ENCODE results near the gene COQ4. TPM values are rescaled to one million over a fixed set of nuclear protein-coding genes. Genes with fewer than 3 reads are reported as not detected.

Gene COQ4
- total RNA-seq, 3 donors from 2014 or later: 43.2 to 63.9 (median 59.1) TPM

DNA sequence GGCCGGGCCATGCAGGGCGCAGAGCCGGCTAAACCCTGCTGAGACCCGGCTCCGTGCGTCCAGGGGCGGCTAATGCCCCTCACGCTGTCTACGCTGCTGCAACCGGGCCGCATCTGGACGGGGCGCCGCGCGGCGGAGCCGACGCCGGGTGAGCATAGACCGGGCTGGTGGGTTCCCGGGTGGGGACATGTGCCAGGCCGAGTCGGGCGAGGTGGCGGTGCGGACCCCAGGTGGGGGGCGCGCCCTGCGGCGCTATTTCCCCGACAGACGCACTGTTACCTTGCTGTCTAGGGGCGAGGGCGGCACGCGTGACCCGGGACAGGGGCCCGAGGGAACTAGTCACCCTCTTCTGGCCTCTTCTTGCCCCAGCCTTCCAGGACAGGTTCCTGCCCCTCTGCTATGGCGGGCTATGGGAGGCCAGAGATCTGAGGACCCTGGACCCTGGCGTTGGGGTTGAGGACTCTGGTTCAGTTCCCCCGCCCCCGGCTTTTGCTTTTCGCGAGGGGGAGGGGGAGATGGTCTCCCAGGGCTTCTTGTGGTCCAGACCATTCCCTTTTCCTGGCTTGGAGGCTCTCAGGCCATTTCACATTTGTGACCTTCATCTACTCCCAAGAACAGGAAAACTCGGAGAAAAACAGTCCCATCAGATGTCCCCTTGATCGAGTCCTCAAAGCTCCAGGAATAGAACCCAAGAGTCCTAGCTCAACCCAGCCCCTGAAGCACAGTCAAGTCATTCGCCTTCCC, 18.2 kb downstream of the COQ4 start:
- DNase-seq (peak in 1 of 3 donors; percentile 30), ATAC-seq (peak; percentile 34)
- peak overlapping the region; percentile 68 for H3K4me3 ChIP-seq
- H3K9me3 ChIP-seq: no peaks in the 10 kb centered on the region
- H3K4me1 ChIP-seq (ENCODE audit: low read depth): no peaks in the 10 kb centered on the region
- intact Hi-C loops (cut with DNase I, micrococcal nuclease): no loop called here
- no peaks in the 10 kb centered on the region for H3K36me3 ChIP-seq (ENCODE audit: low read depth)
- TF ChIP-seq, protein P1, sequence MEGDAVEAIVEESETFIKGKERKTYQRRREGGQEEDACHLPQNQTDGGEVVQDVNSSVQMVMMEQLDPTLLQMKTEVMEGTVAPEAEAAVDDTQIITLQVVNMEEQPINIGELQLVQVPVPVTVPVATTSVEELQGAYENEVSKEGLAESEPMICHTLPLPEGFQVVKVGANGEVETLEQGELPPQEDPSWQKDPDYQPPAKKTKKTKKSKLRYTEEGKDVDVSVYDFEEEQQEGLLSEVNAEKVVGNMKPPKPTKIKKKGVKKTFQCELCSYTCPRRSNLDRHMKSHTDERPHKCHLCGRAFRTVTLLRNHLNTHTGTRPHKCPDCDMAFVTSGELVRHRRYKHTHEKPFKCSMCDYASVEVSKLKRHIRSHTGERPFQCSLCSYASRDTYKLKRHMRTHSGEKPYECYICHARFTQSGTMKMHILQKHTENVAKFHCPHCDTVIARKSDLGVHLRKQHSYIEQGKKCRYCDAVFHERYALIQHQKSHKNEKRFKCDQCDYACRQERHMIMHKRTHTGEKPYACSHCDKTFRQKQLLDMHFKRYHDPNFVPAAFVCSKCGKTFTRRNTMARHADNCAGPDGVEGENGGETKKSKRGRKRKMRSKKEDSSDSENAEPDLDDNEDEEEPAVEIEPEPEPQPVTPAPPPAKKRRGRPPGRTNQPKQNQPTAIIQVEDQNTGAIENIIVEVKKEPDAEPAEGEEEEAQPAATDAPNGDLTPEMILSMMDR (IDR thresholded peaks at IDR 0.05): no peak

DNA sequence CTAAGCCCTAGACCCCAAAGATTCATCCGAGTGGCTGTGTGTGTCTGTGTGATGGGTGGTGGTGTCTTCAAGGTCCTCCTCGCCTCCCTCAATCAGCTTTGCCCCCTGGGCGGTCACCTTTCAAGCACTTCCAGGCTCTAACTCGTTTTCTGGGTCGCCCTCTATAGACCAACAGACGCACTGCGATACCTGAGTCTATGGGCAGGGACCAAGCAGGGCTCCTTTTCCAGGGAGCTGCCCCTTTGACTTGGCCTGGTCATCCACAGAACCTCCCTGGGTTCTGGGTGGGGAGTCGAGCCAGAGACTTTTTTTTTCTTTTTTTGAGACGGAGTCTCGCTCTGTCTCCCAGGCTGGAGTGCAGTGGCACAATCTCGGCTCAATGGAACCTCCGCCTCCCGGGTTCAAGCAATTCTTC, 18.8 kb downstream of the COQ4 start:
- Histone ChIP-seq H3K4me1 (ENCODE audit: low read depth) (no peaks in the 10 kb centered on the region), H3K9me3 (no peaks in the 10 kb centered on the region), H3K4me3 (no peak overlapping the region), H3K36me3 (ENCODE audit: low read depth) (no peaks in the 10 kb centered on the region)
- peak in 2 of 3 donors; percentile 80 to 87 for DNase-seq
- peak; percentile 69 for ATAC-seq
- intact Hi-C loops (cut with DNase I, micrococcal nuclease): no loop called here
- TF ChIP-seq, protein P1 (IDR thresholded peaks at IDR 0.05): peak; percentile 51

DNA sequence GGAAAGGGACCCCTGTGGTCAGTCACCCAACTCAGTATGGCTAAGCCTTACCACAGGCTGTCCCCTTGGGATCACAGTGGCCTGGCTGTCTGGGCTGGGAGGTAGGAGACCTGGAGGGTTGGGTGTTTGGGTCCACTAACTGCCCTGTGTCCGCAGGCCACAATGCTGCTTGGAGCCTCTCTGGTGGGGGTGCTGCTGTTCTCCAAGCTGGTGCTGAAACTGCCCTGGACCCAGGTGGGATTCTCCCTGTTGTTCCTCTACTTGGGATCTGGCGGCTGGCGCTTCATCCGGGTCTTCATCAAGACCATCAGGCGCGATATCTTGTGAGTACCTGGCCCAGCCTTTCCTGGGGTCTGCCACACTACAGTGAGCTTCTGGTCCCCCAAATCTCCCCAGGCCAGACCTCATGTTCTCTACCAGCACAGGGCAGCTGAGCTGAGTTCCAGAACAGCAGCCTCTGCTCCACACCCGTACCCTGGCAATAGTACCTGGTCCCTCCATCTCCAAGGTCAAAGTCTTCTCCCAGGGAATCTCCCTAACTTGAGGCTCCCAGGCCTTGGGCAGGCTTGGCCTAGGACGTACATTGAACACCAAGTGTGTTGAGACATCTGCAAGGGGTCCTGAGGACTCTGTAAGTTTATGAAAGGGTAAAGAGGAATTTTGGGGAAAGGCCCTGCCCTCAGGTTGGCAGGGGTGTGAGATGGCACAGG, 20.5 kb downstream of the COQ4 start:
- no peaks in the 10 kb centered on the region for H3K9me3 ChIP-seq
- TF ChIP-seq, protein P1 (IDR thresholded peaks at IDR 0.05): no peak
- peaks cover 5% of the 10 kb centered on the region for H3K36me3 ChIP-seq (ENCODE audit: low read depth)
- intact Hi-C loops (cut with DNase I, micrococcal nuclease): no loop called here
- H3K4me3 ChIP-seq: no peak overlapping the region
- no peaks in the 10 kb centered on the region for H3K4me1 ChIP-seq (ENCODE audit: low read depth)
- DNase-seq: no peak
- ATAC-seq: no peak

DNA sequence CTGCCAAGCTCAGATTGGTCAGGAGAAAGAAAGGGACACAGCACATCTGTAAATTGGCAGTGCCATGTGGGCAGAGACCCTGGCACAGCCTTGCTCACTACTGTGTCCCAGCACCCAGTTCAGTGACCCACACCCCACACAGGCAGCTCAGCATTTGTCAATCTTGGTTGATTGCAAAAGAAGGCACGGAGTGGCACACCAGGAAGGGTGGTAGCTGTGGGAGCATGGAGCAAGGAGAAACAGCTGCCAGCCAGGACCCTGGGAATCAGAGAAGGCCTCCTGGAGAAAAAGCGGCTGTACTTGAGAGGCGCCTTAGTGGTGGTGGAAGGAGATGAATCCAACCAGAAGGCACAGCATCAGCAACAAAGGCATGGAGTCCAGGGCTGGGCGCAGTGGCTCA, 21.2 kb downstream of the COQ4 start:
- peaks cover 5% of the 10 kb centered on the region for H3K36me3 ChIP-seq (ENCODE audit: low read depth)
- intact Hi-C loops (cut with DNase I, micrococcal nuclease): no loop called here

DNA sequence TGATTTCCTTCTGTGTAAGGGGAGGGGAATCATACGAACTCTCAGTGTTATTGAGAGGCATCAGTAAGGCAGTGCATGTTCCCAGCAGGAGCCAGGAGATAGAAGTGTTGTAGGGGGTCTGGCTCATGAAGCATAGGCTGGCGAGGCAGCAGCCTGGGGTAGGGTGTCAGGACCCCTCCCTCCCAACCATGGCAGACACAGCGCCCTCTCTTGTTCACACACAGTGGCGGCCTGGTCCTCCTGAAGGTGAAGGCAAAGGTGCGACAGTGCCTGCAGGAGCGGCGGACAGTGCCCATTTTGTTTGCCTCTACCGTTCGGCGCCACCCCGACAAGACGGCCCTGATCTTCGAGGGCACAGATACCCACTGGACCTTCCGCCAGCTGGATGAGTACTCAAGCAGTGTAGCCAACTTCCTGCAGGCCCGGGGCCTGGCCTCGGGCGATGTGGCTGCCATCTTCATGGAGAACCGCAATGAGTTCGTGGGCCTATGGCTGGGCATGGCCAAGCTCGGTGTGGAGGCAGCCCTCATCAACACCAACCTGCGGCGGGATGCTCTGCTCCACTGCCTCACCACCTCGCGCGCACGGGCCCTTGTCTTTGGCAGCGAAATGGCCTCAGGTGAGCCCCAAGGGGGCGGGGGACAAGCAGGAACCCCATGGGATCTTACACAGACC, 22.4 kb downstream of the COQ4 start:
- no peak for DNase-seq
- TF ChIP-seq, protein P1 (IDR thresholded peaks at IDR 0.05): no peak
- Histone ChIP-seq H3K4me3 (no peak overlapping the region), H3K36me3 (ENCODE audit: low read depth) (peaks cover 5% of the 10 kb centered on the region), H3K9me3 (no peaks in the 10 kb centered on the region), H3K4me1 (ENCODE audit: low read depth) (no peaks in the 10 kb centered on the region)
- no peak for ATAC-seq
- intact Hi-C loops (cut with DNase I, micrococcal nuclease): no loop called here

More for the DNA sequence above, 21.2 kb downstream of the COQ4 start:
- Histone ChIP-seq H3K4me1 (ENCODE audit: low read depth) (no peaks in the 10 kb centered on the region), H3K9me3 (no peaks in the 10 kb centered on the region), H3K4me3 (no peak overlapping the region)
- ATAC-seq (no peak), DNase-seq (no peak)
- TF ChIP-seq, protein P1 (IDR thresholded peaks at IDR 0.05): no peak
